GM04503 (cell line): Measurements from ENCODE around the gene SIRT2.

ENCODE experiments used
- DNase-seq: peaks from one replicate; pipeline ENCODE4 v3.0.0-alpha.2; 2012; ENCODE audit warnings: low read depth

SIRT2 gene

GRCh38 chr19:38920602-38921419, 21.4 kb upstream of the SIRT2 start:
- DNase-seq, result no peak

GRCh38 chr19:38919837-38920601, 20.6 kb upstream of the SIRT2 start:
- no peak for DNase-seq

DNA sequence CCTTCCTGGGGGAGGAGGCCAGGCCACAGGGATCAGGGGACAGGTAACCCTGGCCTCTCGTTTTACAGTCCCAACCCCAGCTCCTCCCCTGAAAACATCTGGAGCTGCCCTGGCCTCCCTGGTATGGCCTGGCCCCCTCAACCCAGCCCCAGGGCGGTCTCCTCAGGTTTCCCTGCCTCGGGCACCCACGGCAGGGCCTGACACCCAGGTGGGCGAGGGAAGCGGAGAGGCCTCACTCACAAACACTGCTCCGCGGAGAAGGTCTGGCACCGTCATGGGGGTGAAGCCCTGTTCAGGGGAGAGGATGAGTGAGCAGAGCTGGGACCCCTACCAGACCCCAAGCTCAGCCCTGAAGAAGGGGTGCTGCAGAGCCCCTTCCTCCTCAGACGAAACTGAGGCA, 19.1 kb upstream of the SIRT2 start:
- DNase-seq, result no peak

DNA sequence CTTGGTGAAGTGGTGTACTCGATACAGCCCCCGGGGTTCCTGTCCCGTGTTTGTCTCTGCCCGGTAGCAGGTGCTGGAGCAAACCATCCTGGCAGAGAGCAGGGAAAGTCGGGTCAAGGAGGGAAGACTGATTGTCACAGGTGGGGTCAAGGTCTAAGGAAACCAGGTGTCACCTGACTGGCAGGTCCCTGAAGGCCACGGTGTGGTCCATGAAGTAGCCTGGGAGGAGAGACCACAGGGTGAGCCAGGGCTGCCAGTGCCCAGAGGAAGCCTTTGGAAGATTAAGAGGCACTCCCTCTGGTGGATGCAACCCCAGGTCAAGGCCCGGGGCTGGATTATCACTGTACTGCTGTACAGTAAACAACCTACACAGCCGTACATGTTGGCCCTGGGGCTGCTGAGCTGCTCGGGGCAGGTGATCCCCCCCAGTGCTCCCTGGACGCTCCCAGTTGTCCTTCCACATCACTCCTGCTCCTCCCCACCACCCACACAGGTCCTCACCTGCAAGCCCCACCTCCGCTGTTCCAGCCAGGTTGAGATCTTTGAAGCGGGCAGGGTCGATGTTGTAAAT, 18.6 kb upstream of the SIRT2 start:
- DNase-seq, result no peak

DNA sequence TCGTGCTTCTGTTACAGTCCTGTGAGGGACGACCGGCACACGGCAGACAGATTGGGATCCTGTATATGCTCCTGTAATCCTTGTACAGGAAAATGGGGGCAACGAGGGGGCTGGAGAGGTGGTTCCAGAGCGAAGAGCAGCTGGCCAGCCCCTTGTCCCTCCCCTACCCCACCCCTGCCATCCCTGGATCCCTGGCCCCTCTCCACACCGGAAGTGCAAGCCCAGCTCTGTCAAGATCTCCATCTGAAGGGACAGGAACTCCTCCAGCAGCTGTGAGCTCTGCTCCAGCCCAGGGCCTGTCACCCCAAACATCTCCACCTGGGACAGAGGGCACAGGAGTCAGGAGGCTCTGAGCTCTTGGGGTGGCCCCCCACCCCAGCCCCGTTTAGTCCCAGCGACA, 18.1 kb upstream of the SIRT2 start:
- DNase-seq, result no peak

GRCh38 chr19:38915329-38916321, 16.2 kb upstream of the SIRT2 start:
- DNase-seq, result no peak

GRCh38 chr19:38913958-38914357, 14.5 kb upstream of the SIRT2 start:
- no peak for DNase-seq

DNA sequence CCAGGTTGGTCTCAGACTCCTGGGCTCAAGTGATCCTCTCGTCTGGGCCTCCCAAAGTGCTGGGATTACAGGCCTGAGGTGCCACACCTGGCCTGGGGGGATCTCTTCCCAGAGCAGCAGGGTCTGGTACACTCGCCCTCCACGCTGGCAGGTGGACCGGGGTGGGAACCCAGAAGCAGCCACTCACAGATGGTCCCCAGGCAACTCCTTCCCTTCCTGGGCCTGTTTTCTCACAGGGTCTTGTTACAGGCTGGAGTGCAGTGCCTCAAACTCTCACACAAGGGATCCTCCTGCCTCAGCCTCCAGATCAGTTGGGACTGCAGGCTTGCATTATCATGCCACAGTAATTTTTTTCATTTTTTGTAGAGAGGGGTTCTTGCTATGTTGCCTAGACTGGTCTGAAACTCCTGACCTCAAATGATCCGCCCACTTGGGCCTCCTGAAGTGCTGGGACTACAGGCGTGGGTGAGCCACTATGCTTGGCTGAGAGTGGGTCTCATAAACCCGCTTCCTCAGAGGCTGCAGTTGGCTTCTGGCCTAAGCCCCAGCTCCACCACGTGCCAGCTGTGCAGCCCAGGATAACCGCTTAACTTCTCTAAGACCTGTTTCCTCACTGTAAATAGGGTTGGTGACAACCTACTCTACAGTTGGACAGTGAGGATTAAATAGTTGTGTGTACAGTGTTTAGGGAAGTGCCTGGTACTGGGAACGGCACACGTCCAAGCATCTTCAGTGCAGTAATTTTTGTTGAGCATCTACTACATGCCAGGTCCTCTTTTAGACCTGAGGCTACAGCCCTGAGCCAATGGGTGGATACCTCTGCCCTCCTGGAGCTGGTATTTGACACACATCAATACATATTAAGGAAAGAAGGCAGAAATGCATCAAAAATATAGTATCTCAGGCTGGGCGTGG, 13.4 kb upstream of the SIRT2 start:
- DNase-seq, result no peak

DNA sequence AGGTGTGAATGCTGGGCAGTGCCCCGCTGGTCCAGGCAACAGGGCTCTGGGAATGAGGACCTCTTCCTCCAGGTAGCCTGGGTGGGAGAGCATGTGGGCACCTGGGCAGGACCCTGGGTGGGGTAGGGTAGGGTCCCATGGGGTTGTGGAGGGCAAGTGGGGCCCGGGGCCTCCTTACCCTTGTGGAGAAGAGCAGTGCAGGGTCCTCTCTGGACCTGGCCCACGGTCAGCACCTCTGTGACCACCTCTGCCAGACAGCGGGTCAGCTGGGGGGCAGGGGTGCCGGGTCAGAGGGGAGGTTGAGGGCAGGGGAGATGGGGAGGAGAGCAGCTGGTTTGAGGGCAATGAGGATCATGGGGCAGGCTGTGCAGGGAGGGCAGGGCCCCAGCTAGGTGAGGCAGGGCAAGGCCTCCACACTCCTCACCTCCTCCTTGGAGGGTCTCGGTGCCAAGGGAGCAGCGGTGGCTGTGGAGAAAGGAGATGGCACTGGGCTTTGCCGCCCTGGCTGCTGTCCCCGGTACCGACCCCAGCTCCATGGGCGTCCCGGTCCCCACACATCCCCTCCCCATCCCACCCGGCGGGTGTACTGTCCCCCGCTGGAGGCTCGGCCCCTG, 12.1 kb upstream of the SIRT2 start:
- no peak for DNase-seq

GRCh38 chr19:38910488-38910887, 11.1 kb upstream of the SIRT2 start:
- DNase-seq, result no peak

DNA sequence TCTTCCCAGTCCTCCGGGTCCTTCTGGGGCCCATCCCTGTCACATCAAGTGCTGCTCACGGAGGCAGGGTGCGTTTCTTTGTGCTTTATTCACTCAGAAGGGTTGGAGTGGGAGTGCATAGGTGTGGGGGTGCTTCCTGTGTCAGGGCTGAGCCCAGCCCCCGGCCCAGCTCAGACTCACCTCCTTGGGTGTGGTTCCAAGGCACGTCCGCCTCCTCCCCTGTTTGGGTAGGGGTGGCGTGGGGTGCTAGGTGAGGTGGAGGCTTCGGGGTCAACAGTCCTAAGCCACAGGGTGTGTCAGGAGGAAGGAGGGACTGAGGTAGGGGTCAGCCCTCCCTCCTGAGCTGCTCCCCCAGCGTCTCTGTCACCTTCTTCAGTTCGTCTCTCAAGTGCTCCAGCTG, 9.5 kb upstream of the SIRT2 start:
- DNase-seq, result no peak

DNA sequence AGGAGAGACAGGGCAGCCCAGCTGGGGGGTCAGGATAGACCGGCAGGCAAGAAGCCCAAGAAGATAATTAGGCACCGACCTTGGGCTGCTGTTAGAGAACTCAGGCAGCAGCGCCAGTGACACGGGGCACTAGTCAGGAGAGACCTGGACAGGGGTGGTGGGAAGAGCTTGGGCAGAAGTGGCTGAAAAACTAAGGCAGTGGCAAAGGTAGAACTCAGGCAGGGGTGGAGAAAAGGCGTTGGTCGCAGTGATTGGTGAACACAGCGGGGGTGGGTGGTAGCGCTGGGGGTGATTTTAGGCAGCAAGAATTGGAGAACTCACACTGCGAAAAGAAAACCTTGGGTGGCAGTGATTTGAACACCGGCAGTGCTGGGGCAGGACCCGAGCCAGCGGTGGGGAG, 8.3 kb upstream of the SIRT2 start:
- DNase-seq, result no peak

DNA sequence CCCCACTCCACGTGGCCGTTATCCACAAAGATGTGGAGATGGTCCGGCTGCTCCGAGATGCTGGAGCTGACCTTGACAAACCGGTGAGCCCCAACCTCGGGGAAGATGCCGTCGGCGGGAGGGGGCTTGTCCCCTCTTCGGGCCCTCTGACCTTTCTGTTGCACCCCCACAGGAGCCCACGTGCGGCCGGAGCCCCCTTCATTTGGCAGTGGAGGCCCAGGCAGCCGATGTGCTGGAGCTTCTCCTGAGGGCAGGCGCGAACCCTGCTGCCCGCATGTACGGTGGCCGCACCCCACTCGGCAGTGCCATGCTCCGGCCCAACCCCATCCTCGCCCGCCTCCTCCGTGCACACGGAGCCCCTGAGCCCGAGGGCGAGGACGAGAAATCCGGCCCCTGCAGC, 7.8 kb upstream of the SIRT2 start:
- DNase-seq, result no peak

- DNase-seq, result no peak
Measured at GRCh38 chr19:38905620-38906019, 6.2 kb upstream of the SIRT2 start.

- DNase-seq, result no peak
Measured at GRCh38 chr19:38904581-38905539, 5.4 kb upstream of the SIRT2 start.

DNA sequence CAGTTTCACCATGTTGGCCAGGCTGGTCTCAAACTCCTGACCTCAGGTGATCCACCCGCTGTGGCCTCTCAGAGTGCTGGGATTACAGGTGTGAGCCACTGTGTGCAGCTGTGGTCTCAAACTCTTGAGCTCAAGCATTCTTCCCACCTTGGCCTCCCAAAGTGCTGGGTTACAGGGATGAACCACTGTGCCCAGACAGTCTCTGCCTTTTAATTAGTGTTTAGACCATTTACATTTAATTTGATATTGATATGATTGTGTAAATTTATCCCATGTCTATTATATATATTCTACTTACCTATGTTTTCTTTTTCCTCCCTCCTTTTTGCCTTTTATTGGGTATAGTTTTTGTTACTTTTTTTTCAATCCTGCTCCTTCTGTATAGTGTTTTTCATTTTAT, 2.3 kb upstream of the SIRT2 start:
- DNase-seq, result no peak

DNA sequence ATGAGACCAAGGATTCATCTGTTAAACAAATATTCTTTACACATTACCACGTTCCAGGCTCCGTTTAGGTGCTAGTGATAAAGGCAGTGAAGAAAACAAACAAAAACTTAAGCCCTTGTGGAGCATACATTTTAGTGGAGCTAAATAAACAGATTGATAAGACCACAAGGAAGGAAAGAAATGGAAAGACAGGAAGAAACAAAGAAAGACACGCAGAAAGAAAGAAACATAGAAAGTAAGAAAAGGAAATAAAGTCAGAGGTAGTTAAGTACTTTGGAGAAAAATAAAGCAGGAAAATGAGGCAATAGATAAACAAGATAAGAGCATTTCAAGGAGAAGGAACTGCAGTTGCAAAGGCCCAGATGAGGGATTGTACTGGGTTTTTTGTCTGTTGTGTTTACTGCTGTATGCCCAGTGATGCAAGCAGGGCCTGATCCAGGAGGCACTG, 1.3 kb upstream of the SIRT2 start:
- no peak for DNase-seq

- DNase-seq, result no peak
Measured at GRCh38 chr19:38900202-38900629, 798 bp upstream of the SIRT2 start.

DNA sequence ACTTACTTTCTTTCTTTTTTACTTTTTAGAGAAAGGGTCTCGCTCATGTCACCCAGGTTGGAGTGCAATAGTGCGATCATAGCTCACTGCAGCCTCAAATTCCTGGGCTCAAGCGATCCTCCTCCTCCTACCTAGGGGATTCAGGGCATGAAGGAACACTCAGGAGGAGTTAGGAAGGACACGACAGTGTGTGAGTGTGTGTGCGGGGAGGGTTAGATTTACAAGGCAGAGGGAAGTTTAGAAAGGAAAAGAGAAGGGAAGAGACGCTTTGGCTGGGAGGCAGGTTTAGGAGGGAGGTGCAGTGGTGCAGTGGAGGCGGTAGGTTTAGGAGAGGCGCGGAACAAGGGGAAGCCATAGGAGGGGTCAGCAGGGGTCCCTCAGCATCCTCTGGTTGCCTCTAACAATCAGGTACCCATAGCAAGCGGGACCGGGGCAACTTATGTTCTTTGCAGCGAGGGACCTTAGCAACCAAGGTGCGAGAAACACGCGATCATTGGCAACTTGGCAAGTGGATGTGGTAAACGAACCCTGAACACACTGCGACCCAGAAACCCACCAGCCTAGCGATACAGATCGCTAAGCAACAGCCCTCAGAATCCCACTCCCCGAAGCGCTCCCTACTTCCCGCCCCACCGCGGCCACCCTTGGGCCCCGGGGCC, 501 bp downstream of the SIRT2 start:
- no peak for DNase-seq
